Hematopoietic multipotent progenitor cell (in vitro differentiated cells): ENCODE data around the gene AGR3. TPM values are rescaled to one million over a fixed set of nuclear protein-coding genes. Genes with fewer than 3 reads are reported as not detected.
A peak's percentile ranks its signal among the peaks of the same experiment; 100 is the strongest.

Source experiments
- DNase-seq, 3 donors: peaks; one replicate each; pipeline ENCODE4 v3.0.0-alpha.2; 2011 to 2015; ENCODE audit warnings: low read depth in 2 of 3, low spot score in 2 of 3
- total RNA-seq: library from RNA; depleted of rRNA; stranded (reverse); fragments of >200 nt; gene quantifications from one replicate; pipeline ENCODE4 v1.2.3, GENCODE V29; 2012

The AGR3 gene
- not detected for total RNA-seq

- DNase-seq: no peak
These were observed at the start of gene AGR3 for GRCh38 chr7:16881844-16882243. AGR3 (minus strand) TSS chr7:16881983; CDS start chr7:16878618, 3,365 bp downstream.

DNA sequence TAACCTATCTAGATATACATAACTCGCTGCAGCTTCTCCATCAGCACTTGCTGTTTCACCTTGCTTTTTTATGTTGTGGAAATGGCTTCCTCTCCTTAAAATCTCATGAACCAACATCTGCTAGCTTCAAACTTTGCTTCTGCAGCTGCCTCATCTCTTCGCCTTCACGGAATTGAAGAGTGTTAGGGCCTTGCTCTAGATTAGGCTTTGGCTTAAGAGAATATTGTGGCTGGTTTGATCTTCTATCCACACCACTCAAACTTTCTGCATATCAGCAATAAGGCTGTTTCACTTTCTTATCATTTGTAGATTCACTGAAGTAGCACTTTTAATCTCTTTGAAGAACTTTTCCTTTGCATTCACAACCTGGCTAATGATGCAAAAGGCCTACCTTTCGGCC, 49.2 kb upstream of the AGR3 start:
- no peak for DNase-seq

- peak in 2 of 3 donors; percentile 49 to 90 for DNase-seq
These were observed 47.5 kb upstream of the AGR3 start for GRCh38 chr7:16929146-16929762.

DNA sequence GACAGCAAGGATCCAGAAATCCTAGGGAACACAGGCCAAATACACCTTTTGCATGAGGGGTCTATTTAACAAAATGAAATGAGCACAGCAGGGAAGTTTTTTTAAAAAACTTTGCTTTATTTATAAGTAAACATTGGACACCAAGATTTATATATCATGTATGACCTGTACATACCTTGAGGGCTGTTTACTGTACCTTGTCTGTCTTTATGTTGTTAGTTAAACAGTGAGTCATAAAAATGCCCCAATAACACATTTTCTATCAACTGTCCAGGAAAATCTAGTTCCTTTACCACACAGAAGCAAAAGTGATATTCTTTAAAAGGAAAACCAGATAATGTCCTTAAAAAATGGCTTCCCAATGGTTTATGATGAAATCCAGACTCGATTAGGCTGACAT, 45.1 kb upstream of the AGR3 start:
- DNase-seq: no peak

DNA sequence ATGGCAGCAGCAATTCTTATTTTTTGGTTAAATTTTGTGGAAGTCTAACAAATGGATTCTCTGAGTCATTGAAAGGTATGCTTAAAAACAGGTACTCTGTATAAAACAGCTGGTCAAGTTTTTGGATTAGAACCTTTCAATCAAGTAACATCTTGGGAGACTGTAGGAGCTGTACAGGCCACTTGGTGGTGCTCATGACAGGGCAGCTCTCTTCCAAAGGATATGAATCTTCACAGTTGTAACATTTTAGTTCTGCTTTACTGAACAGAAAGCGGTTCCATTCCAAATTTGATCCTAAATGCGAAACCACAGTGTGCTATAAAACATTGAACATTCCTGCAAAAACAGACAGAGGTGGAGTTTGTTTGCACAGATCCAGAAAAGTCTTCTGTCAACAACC, 44.5 kb upstream of the AGR3 start:
- DNase-seq: peak in 1 of 3 donors; percentile 63

DNA sequence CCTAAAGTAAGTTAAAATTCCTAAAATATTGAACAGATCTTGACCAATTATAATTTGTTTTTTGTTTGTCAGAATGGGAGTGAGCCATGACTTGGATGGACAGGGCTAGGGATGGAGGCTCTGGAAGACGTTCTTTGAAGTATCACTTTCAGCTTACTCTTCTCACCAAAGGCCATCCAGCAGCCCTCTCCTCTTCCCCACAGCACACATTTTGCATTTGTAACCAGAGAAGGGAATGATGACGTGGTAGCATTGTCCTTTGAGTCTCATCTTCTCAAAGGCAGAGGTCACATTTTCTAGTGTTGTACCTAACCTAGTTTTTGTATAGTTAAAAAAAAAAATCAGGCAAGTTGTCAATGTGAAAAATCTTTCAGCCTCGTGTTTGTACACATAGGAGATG, 43.8 kb upstream of the AGR3 start:
- no peak for DNase-seq

DNA sequence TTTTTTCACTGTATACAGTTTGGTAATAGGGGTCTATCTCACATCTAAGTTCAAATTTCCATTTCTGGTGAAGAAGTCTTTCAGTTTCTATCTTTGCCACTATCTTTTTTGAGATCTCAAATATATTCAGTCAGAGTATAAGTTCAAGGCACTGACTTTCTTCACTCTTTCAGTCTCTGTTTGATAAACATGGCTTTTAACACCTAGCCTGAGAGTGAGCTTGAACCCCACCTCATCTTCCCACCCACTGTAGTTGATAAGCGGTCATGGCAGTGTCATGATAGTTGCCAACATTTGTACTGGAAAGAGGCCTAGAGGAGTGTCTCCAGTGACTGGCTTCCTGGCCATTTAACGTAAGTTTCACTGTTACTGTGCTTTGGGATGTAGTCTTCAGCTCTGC, 41.2 kb upstream of the AGR3 start:
- no peak for DNase-seq

GRCh38 chr7:16921644-16922257, 40.0 kb upstream of the AGR3 start:
- no peak for DNase-seq

GRCh38 chr7:16921151-16921550, 39.4 kb upstream of the AGR3 start:
- no peak for DNase-seq

DNA sequence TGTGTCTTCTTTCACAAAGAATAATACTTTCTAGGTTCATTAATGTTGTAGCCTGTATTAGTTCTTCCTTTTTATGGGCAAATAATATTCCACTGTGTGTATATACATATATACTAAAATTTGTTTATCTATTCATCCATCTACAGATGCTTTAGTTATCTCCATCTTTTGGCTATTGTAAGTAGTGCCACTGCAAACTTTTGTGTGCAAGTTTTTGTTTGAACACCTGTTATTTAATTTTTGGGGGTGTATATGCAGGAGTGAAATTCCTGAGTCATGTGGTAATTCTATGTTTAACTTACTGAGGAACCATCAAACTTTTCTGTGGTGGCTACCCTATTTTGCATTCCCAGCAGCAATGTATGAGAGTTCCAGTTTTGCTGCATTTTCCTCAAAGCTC, 37.7 kb upstream of the AGR3 start:
- no peak for DNase-seq

DNA sequence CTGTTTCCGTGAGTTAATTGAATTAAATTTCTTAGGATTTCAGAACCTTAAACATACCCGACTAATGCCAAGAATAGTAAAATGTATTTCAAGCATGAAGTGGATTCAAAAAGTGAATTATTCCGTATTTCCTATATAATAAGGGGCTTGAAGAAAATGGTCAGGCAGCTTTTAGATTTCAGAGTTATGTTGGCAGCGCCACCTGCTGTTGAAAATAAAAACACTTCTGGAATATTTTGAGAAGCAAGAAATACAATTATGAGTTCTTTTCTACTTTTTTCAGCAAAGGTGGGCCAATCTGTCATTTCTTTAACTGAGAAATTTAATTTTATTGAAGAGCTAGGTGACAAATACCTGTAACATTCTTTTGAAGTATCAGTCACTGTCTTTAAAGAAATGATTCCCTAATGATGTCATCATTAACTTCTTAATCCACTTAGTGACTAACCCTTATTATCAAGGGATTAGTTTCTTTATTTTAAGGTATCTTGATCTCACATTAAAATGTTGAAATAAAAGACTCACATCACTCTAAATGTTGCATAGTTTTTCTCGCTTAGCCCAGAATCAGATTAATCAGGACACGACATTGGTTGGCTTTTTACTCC, 36.6 kb upstream of the AGR3 start:
- peak in 1 of 3 donors; percentile 74 for DNase-seq

GRCh38 chr7:16916738-16917137, 35.0 kb upstream of the AGR3 start:
- DNase-seq: no peak

- no peak for DNase-seq
These were observed 34.4 kb upstream of the AGR3 start for GRCh38 chr7:16916105-16916639.

GRCh38 chr7:16915405-16915804, 33.6 kb upstream of the AGR3 start:
- DNase-seq: no peak

DNA sequence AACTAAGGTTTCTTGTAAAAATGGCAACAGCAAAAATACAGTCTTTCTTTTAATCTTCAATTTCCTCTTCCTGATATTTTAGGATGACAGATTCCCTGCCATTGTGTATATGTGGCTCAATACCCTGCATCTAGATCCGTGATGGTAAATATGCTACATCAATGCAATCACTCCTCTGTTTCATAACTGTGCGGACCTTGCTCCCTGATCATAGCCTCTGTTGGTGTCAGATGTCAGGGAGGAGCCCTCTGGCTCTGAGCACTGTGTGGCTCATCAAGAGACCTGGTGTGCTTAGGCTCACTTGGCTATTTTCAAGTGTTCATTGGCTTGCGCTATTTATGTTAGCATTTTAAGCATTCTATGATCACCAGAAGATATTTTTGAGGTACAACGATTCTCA, 33.0 kb upstream of the AGR3 start:
- DNase-seq: no peak

DNA sequence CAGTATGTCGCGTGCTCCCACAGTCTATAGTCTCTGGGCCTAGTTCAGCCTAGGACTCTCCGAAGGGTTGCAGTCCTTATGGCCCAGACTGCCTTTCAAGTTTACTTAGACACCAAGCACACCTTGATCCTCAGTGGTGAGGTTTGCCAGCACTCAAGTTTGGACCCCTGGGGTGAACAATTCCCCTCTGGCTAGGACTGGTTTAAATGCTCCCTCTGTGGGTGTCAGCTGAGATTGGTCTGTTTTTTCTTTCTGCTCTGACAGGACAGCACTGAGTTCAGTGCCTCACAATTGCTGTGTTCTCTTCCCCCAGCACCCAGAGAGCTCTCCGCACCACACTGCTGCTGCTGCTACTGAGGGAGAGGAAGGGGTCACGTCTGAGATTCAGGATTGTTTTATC, 31.9 kb upstream of the AGR3 start:
- DNase-seq: no peak

GRCh38 chr7:16912540-16912939, 30.8 kb upstream of the AGR3 start:
- DNase-seq: no peak

GRCh38 chr7:16908561-16908960, 26.8 kb upstream of the AGR3 start:
- DNase-seq: no peak

DNA sequence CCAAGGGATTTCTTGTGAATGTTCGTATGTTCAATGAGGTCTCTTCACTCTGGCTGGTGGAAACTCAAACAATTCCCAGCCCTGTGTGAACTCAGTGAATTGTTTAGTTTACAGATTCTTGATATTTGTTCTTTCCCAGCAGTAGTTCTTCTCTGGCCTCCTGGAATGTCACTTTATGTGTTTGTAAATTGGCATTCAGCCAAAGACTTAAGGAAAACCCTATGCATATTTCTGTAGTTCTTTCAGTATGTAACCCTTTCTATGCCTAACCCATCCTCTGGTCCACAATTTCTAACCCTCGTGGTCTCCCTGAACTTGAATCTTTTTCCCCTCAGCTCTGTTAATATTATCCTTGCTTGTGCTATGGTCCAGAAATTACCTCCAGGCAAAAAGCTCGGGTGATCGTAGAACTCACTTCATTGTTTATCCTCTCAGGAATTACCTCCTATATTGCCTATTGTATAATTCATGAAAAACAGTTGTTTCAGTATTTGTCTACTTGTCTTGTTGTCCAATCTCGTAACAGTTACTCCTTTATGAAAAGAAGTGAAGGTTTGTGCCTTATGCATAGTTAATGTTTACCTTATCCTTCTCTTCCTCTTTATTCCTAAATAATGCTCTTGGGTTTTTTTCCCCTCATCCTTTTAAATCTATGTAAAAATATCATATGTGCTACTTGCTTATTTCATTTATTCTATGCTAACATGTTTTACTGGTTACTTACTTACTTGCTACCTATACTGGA, 23.7 kb upstream of the AGR3 start:
- no peak for DNase-seq

DNA sequence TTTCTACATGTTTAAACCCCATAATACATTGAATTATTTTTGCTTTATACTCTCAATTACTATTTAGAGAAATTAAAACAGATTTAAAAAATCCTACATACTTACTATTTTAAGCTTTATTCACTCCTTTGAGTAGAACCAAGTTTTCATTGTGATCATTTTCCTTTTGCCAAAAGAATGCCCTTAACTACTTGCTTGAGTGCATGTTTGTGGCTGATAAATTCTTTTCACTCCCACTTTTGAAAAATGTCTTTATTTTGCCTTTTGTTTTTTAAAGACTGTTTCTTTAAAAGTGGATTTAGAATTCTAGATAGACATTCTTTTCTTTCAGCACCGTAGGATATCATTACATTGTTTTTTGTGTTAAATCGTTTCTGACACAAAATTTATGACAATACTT, 22.3 kb upstream of the AGR3 start:
- DNase-seq: no peak

- no peak for DNase-seq
These were observed 18.5 kb upstream of the AGR3 start for GRCh38 chr7:16900209-16900768.
